Endothelial cell of umbilical vein (primary cell): Measurements from ENCODE around the gene MECR. TPM values are rescaled to one million over a fixed set of nuclear protein-coding genes. Genes with fewer than 3 reads are reported as not detected.

Experiments
- BruUV-seq: library from RNA; stranded (reverse); fragments of 400-500 nt; replicated peaks from 2 replicates; lab custom pipeline; 2021; lab: Mats Ljungman, UMichigan
- CTCF ChIA-PET: fragments of 300-600, 350-600 bp; sonication (Branson Sonifier 250); formaldehyde crosslinking; loops from one replicate; lab custom pipeline; 2021; ENCODE audit warnings: antibody characterized with exemption, inconsistent platforms; lab: Charles Lee
- POLR2A ChIA-PET: fragments of 300-600, 350-600 bp; sonication (Branson Sonifier 250); formaldehyde crosslinking; loops from one replicate; lab custom pipeline; 2021; ENCODE audit warnings: antibody characterized with exemption, inconsistent platforms; lab: Charles Lee
- DNase-seq: peaks from one replicate; pipeline ENCODE4 v3.0.0-alpha.2; 2011; ENCODE audit warnings: low read depth, low spot score
- FAIRE-seq: peaks from 2 replicates; lab custom pipeline; 2011; peaks lifted over from hg19 to GRCh38; lab: Jason Lieb, UNC
- H2AFZ ChIP-seq: 2 replicates; pipeline ENCODE4 v1.6.0; 2012; ENCODE audit warnings: low read depth, low read length, control low read depth, inconsistent platforms
- H3K27ac ChIP-seq: 2 replicates; pipeline ENCODE4 v1.5.1; 2011; ENCODE audit warnings: low read depth, mild to moderate bottlenecking, control low read depth, low read length, moderate library complexity; ENCODE audit not compliant: insufficient read depth
- H3K27me3 ChIP-seq, 2 experiments: 2 replicates each; pipeline versions ENCODE4 v1.6.0 to v1.6.1; 2011; ENCODE audit warnings: low read length in 2 of 2, mixed read lengths in 1 of 2; ENCODE audit not compliant: control insufficient read depth in 2 of 2, insufficient read depth in 2 of 2
- H3K36me3 ChIP-seq, 2 experiments: 2 replicates in 1 of 2; 3 replicates in 1 of 2; pipeline ENCODE4 v1.5.1; 2011; ENCODE audit warnings: low read length in 2 of 2, mild to moderate bottlenecking in 1 of 2, moderate library complexity in 1 of 2; ENCODE audit not compliant: control insufficient read depth in 2 of 2, insufficient read depth in 2 of 2; ENCODE audit errors: extremely low read depth in 1 of 2
- H3K4me1 ChIP-seq: 3 replicates; pipeline ENCODE4 v1.5.1; 2011; ENCODE audit warnings: mild to moderate bottlenecking, low read length; ENCODE audit not compliant: control insufficient read depth, insufficient read depth; ENCODE audit errors: extremely low read depth
- H3K4me2 ChIP-seq: 2 replicates; pipeline ENCODE4 v1.6.1; 2011; ENCODE audit warnings: low read length, control low read depth, mixed read lengths; ENCODE audit not compliant: insufficient read depth
- H3K4me3 ChIP-seq, 3 experiments: fragments of 200-600 bp in 1 of 3; sonication (generic), shearing (Covaris generic) in 1 of 3; replicated peaks in 1 of 3; 2 replicates each; pipeline ENCODE4 v1.5.1; 2011 to 2016; ENCODE audit warnings: control low read depth in 3 of 3, low read length in 3 of 3, mild to moderate bottlenecking in 2 of 3, inconsistent platforms in 1 of 3, low read depth in 1 of 3, moderate library complexity in 1 of 3; ENCODE audit not compliant: insufficient read depth in 1 of 3
- H3K79me2 ChIP-seq: 2 replicates; pipeline ENCODE4 v1.6.0; 2012; ENCODE audit warnings: low read length, inconsistent platforms; ENCODE audit not compliant: control insufficient read depth, insufficient read depth
- H3K9ac ChIP-seq: replicated peaks from 2 replicates; pipeline ENCODE3; 2011; ENCODE audit warnings: low read length, control low read depth; ENCODE audit not compliant: insufficient read depth; ENCODE audit errors: extremely low read depth
- H3K9me1 ChIP-seq: replicated peaks from 3 replicates; pipeline ENCODE4 v1.6.0; 2011; ENCODE audit warnings: mild to moderate bottlenecking, low read length; ENCODE audit not compliant: control insufficient read depth, insufficient read depth; ENCODE audit errors: extremely low read depth
- H3K9me3 ChIP-seq: replicated peaks from 2 replicates; pipeline ENCODE4 v1.5.1; 2012; ENCODE audit warnings: low read length, inconsistent platforms; ENCODE audit not compliant: control insufficient read depth, insufficient read depth
- H4K20me1 ChIP-seq: replicated peaks from 2 replicates; pipeline ENCODE3; 2011; ENCODE audit warnings: mild to moderate bottlenecking, low read length; ENCODE audit not compliant: control insufficient read depth, insufficient read depth; ENCODE audit errors: extremely low read depth
- CTCF ChIP-seq, 2 donors: IDR thresholded peaks; 1 replicate in 1 of 2; 2 replicates in 1 of 2; pipeline ENCODE4 v1.5.1; 2011; ENCODE audit warnings: low read length in 2 of 2, mild to moderate bottlenecking in 2 of 2, moderate library complexity in 2 of 2, control low read depth in 1 of 2, inconsistent platforms in 1 of 2, low read depth in 1 of 2; ENCODE audit not compliant: insufficient read depth in 1 of 2; ENCODE audit errors: extremely low read depth in 1 of 2
- EZH2 ChIP-seq: IDR thresholded peaks from 2 replicates; pipeline ENCODE4 v1.6.1; 2012; ENCODE audit warnings: borderline replicate concordance, low read depth, mild to moderate bottlenecking, moderate library complexity, low read length, inconsistent platforms; ENCODE audit not compliant: severe bottlenecking
- FOS ChIP-seq: IDR thresholded peaks from 2 replicates; pipeline ENCODE4 v1.6.1; 2011; ENCODE audit warnings: mild to moderate bottlenecking, low read length, moderate library complexity, borderline replicate concordance; ENCODE audit not compliant: insufficient read depth
- GATA2 ChIP-seq: IDR thresholded peaks from 2 replicates; pipeline ENCODE4 v1.7.0; 2011; ENCODE audit warnings: low read depth, mild to moderate bottlenecking, moderate library complexity, mixed read lengths, low read length; ENCODE audit not compliant: insufficient read length, insufficient read depth
- JUN ChIP-seq: IDR thresholded peaks from 2 replicates; pipeline ENCODE4 v1.6.1; 2011; ENCODE audit warnings: borderline replicate concordance, low read depth; ENCODE audit not compliant: insufficient read length, insufficient read depth
- MAX ChIP-seq: IDR thresholded peaks from 2 replicates; pipeline ENCODE4 v1.6.1; 2011; ENCODE audit not compliant: insufficient read depth, insufficient read length
- MYC ChIP-seq: IDR thresholded peaks from one replicate; pipeline ENCODE4 v1.6.1; 2011; ENCODE audit warnings: mild to moderate bottlenecking, low read depth, low read length
- POLR2A ChIP-seq: IDR thresholded peaks from 2 replicates; pipeline ENCODE4 v1.6.1; 2012; ENCODE audit warnings: low read depth, mild to moderate bottlenecking, control low read depth, low read length
- POLR2AphosphoS5 ChIP-seq: IDR thresholded peaks from 2 replicates; pipeline ENCODE4 v1.6.1; 2012; ENCODE audit warnings: low read depth, mild to moderate bottlenecking, control low read depth, low read length, moderate library complexity; ENCODE audit not compliant: insufficient read depth
- dilution Hi-C: fragments of 300-500 bp; cut with MboI; formaldehyde crosslinking; loops from one replicate; pipeline ENCODE4 v1.15.0; 2019; ENCODE audit warnings: low sequenced_read_pairs; ENCODE audit not compliant: extremely low pct_ligation_motif_present
- intact Hi-C: fragments of 100-400 bp; cut with micrococcal nuclease; formaldehyde crosslinking; loops from one replicate; pipeline ENCODE4 v1.10.0; 2022
- polyA plus RNA-seq, 4 experiments: library from polyadenylated mRNA; depleted of rRNA in 3 of 4; stranded (reverse) in 3 of 4; unstranded in 1 of 4; fragments of >200 nt; gene quantifications; 2 replicates each; pipeline versions ENCODE4 v1.2.1 to v1.2.3, GENCODE V29; 2011 to 2012; ENCODE audit warnings: missing spikeins in 1 of 4
- total RNA-seq: library from RNA; stranded (reverse); gene quantifications from 2 replicates; pipeline ENCODE4 v1.2.3, GENCODE V29; 2021

MECR gene
- total and polyA plus RNA-seq, 2 donors (not counting 3 experiments of a cell fraction or from before 2014, with no cell fraction given) = 24.6 to 30.1 TPM

GRCh38 chr1:29202053-29202452 is 28.7 kb downstream of the MECR start:
- ChIA-PET POLR2A (interaction anchor here (0.6 to 1.7 kb wide), 3 partner anchors 20 to 457 kb away, joined by 4 to 8 read pairs (median 8); partner anchors contain the start of gene SRSF4), CTCF (interaction anchor here (0.6 to 6.2 kb wide), 31 partner anchors 8 to 417 kb away, joined by 3 to 133 read pairs (median 6); partner anchors contain the start of genes EPB41, SRSF4 and TMEM200B)
- H3K9me3 ChIP-seq = no peaks in the 10 kb centered on the region
- H3K9me1 ChIP-seq = no peaks in the 10 kb centered on the region
- dilution Hi-C loops = no loop called here
- H2AFZ ChIP-seq = peak overlapping the region; percentile 18
- DNase-seq (no peak), FAIRE-seq (no peak)
- H3K79me2 ChIP-seq = no peaks in the 10 kb centered on the region
- peak overlapping the region; percentile 63 for H3K27ac ChIP-seq
- no peak overlapping the region for H3K4me2 ChIP-seq
- no peaks in the 10 kb centered on the region for H4K20me1 ChIP-seq
- intact Hi-C loops = loop anchor here (1.0 to 5.0 kb wide), 3 partner anchors 20 to 560 kb away; partner anchors contain the start of gene TAF12
- TF ChIP-seq EZH2 = no peak
- TF ChIP-seq GATA2 = no peak
- no peak for TF ChIP-seq POLR2AphosphoS5
- peaks cover 10% of the 10 kb centered on the region for H3K4me1 ChIP-seq
- peak overlapping the region; percentile 44 for H3K9ac ChIP-seq
- H3K4me3 ChIP-seq = no peak overlapping the region
- peaks cover 6 to 9% of the 10 kb centered on the region in 2 experiments for H3K36me3 ChIP-seq
- no peaks in the 10 kb centered on the region for H3K27me3 ChIP-seq
- BruUV-seq = no TSS peak

GRCh38 chr1:29201595-29202051 is 29.1 kb downstream of the MECR start:
- no TSS peak for BruUV-seq
- Histone ChIP-seq H3K36me3 (peaks cover 6 to 9% of the 10 kb centered on the region in 2 experiments), H3K27me3 (no peaks in the 10 kb centered on the region), H3K4me1 (peaks cover 10% of the 10 kb centered on the region), H3K4me2 (no peak overlapping the region), H4K20me1 (no peaks in the 10 kb centered on the region), H3K9ac (no peak overlapping the region), H2AFZ (no peak overlapping the region), H3K27ac (peak overlapping the region; percentile 63), H3K79me2 (no peaks in the 10 kb centered on the region), H3K9me1 (no peaks in the 10 kb centered on the region), H3K4me3 (no peak overlapping the region), H3K9me3 (no peaks in the 10 kb centered on the region)
- DNase-seq (no peak), FAIRE-seq (no peak)
- ChIA-PET CTCF (interaction anchor here (1.1 to 6.2 kb wide), 10 partner anchors 21 to 324 kb away, joined by 3 to 133 read pairs (median 20); partner anchors contain the start of gene SRSF4), POLR2A (interaction anchor here (1.7 kb wide), 1 partner anchor 317 kb away, joined by 4 read pairs; no protein-coding TSS in a partner anchor)
- intact Hi-C loops = loop anchor here (1.0 to 5.0 kb wide), 3 partner anchors 19 to 559 kb away; partner anchors contain the start of gene TAF12
- TF ChIP-seq POLR2AphosphoS5 (no peak), CTCF (IDR thresholded peaks at IDR 0.05; ENCODE audit: extremely low read depth in 1 of 2, insufficient read depth in 1 of 2, low read depth in 1 of 2, low read length in 2 of 2) (no peak), MYC (no peak), MAX (no peak), EZH2 (no peak), GATA2 (no peak), FOS (no peak), JUN (no peak), POLR2A (no peak)
- dilution Hi-C loops = no loop called here
